GM08714 (cell line): ENCODE data around the gene ETV4.
A peak's percentile ranks its signal among the peaks of the same experiment; 100 is the strongest.

ENCODE experiments used
- H3K4me3 ChIP-seq: fragments of 200-500 bp; sonication (Bioruptor generic); 2 replicates; pipeline ENCODE4 v1.5.1; 2014; ENCODE audit warnings: mild to moderate bottlenecking, low read length, inconsistent platforms
- ZNF274 ChIP-seq: IDR thresholded peaks from 2 replicates; pipeline ENCODE4 v1.6.1; 2012; ENCODE audit warnings: mild to moderate bottlenecking, low read depth, low read length

ETV4 gene

DNA sequence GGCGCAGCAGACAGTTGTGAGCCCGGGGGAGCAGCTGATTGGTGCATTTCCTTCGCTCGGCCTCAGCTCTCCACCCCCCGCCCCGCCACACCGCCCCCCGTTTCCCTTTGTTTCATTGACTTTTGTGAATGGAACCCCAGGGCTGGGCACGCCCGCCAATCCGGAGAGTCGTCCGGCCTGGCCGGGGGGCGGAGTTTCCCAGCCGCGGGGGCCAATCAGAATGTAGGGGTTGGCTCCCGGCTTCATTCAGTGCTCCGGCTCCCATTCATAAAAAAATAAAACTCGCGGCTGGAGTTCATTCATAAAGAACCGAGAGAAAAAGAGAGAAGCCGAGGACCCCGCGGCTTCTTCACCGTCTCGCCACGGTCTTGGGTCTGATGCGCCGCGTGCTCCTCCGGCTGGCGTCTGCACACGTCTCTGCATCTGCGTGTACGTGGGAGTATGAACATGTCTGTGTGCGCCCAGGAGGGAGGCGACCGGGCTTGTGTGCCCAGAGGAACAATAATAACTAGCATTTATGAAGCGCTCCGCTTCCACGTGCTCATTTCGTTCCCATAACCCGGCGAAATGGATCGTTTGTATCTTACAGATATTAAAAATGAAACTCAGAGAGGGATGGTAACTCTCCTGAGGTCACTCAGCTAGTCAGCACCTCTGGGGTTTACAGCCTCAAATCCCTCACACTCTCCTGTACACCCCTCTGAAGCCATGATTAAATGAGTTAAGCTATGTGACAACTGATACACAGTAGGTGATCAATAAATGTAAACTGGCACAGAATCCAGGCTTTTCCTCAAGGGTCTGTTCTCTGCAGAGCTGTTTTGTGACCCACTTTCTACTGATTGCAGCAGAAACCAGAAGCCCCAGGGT lies at the start of gene ETV4:
Gene ETV4 (minus strand): TSS at position 22 of the 870 bp plus-strand sequence. CDS start 723 bp downstream, outside the sequence.
- no peak for TF ChIP-seq ZNF274
- peak within 1 kb of the TSS; percentile 70 for H3K4me3 ChIP-seq

- H3K4me3 ChIP-seq, result no peak overlapping the region
- TF ChIP-seq ZNF274, result no peak
These were observed 49.3 kb upstream of the ETV4 start for GRCh38 chr17:43595466-43595865.

GRCh38 chr17:43591779-43592562 lies 45.8 kb upstream of the ETV4 start:
- no peak overlapping the region for H3K4me3 ChIP-seq
- no peak for TF ChIP-seq ZNF274

- TF ChIP-seq ZNF274, result no peak
- H3K4me3 ChIP-seq, result no peak overlapping the region
These were observed 44.9 kb upstream of the ETV4 start for GRCh38 chr17:43591001-43591400.

DNA sequence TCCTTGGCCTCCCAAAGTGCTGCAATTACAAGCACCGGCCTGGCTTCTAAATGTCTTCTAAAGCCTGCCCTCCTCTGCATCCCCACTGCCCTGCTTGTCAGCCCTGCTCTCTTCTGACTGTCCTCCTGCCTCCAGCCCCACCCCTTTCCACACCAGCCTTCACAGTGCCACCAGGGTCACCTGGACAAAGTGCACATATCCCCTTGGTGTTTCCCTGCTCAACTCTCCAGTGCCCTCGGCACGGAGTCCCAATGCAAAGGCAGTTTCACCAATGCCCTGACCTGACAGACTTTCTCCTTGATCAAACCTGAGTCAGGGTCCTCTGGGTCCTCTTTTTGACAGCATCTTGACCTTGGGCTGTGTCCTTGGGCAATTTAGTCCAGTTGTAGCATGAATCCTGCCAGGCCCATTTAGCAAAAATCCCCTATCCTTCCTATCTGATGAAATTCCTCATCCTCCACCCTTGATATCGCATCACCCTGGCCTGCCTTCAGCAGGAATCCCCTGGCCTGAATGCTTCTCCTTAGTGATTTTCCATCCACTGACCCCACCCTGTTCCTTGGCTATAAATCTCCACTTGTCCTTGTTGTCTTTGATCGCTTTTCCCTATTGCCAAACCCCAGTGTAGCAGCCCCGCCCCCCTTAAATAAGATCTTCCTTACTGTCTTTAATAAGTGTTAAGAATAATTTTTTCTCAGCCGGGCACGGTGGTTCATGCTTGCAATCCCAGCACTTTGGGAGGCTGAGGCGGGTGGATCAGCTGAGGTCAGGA lies 42.7 kb upstream of the ETV4 start:
- TF ChIP-seq ZNF274, result no peak
- H3K4me3 ChIP-seq, result no peak overlapping the region

DNA sequence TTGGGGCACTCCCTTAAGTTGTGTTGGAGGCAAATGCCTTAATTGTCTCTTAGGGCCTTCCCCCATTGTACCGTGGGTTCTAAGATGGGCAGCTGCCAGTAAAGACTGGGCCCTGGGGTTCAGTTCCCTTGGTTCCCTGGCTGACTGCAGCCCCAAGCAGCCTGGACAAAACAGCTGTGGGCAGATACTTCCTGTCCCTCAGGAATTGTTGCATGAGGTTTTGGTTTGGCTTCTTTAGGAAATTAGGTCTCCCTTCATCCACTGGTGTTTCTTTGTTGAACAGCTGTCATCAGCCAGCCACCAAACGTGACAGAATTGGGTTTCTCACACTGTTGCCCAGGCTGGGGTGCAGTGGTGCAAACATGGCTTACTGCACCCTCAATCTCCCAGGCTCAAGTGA lies 42.0 kb upstream of the ETV4 start:
- no peak for TF ChIP-seq ZNF274
- no peak overlapping the region for H3K4me3 ChIP-seq

DNA sequence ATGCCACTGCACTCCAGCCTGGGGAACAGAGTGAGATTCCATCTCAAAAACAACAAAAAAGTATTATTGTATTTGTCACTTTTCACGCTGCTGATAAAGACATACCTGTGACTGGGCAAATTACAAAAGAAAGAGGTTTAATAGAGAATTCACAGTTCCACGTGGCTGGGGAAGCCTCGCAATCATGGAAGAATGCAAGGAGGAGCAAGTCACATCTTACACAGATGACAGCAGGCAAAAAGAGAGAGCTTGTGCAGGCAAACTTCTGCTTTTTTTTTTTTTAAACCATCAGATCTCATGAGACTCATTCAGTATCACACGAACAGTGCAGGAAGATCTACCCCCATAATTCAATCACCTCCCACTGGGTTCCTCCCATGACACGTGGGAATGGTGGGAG lies 41.5 kb upstream of the ETV4 start:
- no peak overlapping the region for H3K4me3 ChIP-seq
- no peak for TF ChIP-seq ZNF274

DNA sequence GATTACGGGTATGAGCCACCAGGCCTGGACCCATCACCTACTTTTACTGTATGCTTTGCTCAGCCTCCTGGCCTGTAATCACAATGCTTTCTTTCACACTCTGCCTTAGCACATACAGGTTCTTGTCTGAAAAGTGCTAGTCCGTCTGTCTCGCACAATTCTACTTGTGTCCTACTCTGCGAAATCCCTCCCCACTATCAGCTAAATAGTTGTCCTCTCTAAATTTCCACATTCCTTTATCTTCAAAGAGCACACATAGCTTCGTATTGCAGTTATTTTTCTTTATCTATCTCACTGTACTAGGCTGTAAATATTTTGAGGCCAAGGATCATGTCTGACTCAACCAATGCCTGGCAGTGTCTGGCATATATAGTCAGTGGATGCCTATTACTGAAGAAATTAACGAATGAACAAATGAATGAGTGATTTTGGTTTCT lies 38.5 kb upstream of the ETV4 start:
- no peak for TF ChIP-seq ZNF274
- H3K4me3 ChIP-seq, result no peak overlapping the region

- no peak for TF ChIP-seq ZNF274
- no peak overlapping the region for H3K4me3 ChIP-seq
These were observed 37.2 kb upstream of the ETV4 start for GRCh38 chr17:43583332-43583731.

DNA sequence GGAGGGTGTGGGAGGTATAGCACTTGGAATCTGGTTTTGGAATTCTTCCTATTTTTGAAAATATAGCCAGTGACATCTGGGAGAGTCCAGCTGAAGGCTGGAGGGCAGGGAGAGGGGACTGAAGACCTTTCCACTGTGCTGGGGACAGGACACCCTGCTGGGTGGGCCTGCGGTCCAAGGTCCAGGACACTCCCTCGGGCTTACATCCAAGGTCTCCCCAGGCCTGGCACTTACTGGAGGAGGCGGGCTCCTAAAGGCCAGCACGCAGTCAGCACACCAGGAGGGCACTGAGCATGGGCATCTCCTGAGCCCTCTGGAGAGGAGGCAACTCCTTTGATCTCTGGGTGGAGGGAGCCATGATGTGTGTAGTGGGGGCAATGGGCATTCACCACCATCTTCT lies 35.5 kb upstream of the ETV4 start:
- TF ChIP-seq ZNF274, result no peak
- H3K4me3 ChIP-seq, result no peak overlapping the region

DNA sequence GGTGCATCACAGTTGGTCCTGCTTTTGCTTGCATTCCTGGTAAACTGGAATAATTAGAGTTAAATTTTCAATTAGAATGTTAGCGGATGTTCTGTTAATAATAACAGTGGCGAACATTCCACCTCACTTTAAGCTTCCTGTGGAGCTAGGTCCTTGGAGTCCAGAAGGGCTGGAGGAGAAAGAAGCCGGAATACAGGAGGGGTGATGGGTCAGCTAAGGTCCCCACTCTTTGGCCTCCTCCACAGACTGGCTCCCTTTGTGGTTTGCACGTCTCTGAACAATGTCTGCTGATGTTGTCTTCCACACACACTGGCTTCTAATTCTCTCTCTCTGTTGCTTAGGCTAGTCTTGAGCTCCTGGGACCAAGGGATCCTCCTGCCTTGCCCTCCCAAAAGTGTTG lies 35.0 kb upstream of the ETV4 start:
- TF ChIP-seq ZNF274, result no peak
- H3K4me3 ChIP-seq, result no peak overlapping the region

GRCh38 chr17:43579566-43580140 lies 33.5 kb upstream of the ETV4 start:
- no peak overlapping the region for H3K4me3 ChIP-seq
- TF ChIP-seq ZNF274, result no peak

DNA sequence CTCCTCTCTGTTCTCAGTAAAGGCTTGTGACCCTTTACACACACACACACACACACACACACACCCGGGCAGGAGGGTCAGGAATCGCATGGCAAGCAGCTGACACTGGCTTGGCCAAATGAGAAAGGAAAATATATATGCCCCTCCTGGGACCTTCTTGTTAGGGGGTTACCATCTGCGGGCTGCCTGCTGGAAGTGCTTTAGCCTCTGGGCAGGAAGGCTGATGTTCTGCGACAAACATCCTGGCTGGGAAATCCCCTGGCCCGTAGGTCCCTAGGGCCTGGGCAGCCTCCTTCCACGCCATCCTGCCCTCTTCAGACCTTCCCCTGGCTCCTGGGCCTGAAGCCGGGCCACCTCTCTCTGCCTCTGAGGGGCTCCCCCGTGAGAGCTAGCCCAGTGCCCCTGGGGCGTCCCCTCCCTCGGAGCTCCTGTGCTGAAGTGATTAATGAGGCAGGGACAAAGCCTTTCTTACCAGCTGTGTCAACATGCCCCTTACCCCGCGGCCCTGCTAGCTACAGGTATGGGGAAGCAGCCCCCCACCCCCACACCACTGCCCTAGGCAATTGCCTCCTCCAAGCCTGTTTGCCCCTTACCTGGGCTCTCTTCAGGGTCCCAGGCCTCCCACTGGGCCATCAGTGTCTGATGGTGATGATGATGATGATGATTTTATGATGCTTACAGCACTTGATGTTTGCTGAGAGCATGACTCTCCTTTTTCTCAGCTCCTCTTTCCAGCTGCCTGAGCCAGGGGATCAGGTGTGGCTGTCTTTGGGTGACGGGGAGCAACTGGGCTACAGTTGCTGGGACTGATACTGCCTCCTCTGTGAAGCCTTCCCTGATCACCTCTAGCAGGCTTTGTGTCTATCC lies 32.8 kb upstream of the ETV4 start:
- H3K4me3 ChIP-seq, result no peak overlapping the region
- TF ChIP-seq ZNF274, result no peak
